MG63 (cell line): ENCODE data around the gene SEL1L3. TPM values are rescaled to one million over a fixed set of nuclear protein-coding genes. Genes with fewer than 3 reads are reported as not detected.

Source experiments
- DNase-seq: peaks from one replicate; pipeline ENCODE4 v3.0.0-alpha.2; 2020
- H3K27me3 ChIP-seq: fragments of 250-450 bp; sonication (Bioruptor Pico); 2 replicates; pipeline ENCODE4 v1.5.1; 2020; ENCODE audit warnings: mild to moderate bottlenecking, moderate library complexity
- H3K36me3 ChIP-seq: fragments of 250-450 bp; sonication (Bioruptor Pico); 2 replicates; pipeline ENCODE4 v1.5.1; 2020; ENCODE audit warnings: mild to moderate bottlenecking, moderate library complexity
- H3K4me3 ChIP-seq: fragments of 250-450 bp; sonication (Bioruptor Pico); 2 replicates; pipeline ENCODE4 v1.5.1; 2020; ENCODE audit warnings: mild to moderate bottlenecking, moderate library complexity
- H3K9me3 ChIP-seq: fragments of 250-450 bp; sonication (Bioruptor Pico); 2 replicates; pipeline ENCODE4 v1.5.1; 2020; ENCODE audit warnings: mild to moderate bottlenecking, moderate library complexity
- total RNA-seq: library from RNA; depleted of rRNA; stranded (reverse); fragments of >200 nt; shearing (Covaris generic); gene quantifications from 2 replicates; pipeline ENCODE4 v1.2.3, GENCODE V29; 2014; ENCODE audit warnings: low replicate concordance

SEL1L3 gene
- total RNA-seq, 1 experiment from 2014 or later: 37.6 TPM

- H3K9me3 ChIP-seq: no peaks in the 10 kb centered on the region
- H3K27me3 ChIP-seq: no peaks in the 10 kb centered on the region
- H3K4me3 ChIP-seq: no peak overlapping the region
- H3K36me3 ChIP-seq: no peaks in the 10 kb centered on the region; the same call in 1 of the 2 replicates
- DNase-seq: no peak
Observed at GRCh38 chr4:25863831-25864418, 1.1 kb upstream of the SEL1L3 start.

GRCh38 chr4:25863347-25863784, 578 bp upstream of the SEL1L3 start:
- Histone ChIP-seq H3K36me3 (no peaks in the 10 kb centered on the region; the same call in 1 of the 2 replicates), H3K9me3 (no peaks in the 10 kb centered on the region), H3K4me3 (no peak overlapping the region; the same call in 1 of the 2 replicates), H3K27me3 (no peaks in the 10 kb centered on the region)
- DNase-seq: no peak

- H3K36me3 ChIP-seq: no peaks in the 10 kb centered on the region; the same call in 1 of the 2 replicates
- peak; percentile 24 for DNase-seq
- H3K9me3 ChIP-seq: no peaks in the 10 kb centered on the region
- H3K4me3 ChIP-seq: peak overlapping the region; percentile 62
- no peaks in the 10 kb centered on the region for H3K27me3 ChIP-seq
Observed at GRCh38 chr4:25861951-25862410, 807 bp downstream of the SEL1L3 start.

GRCh38 chr4:25861280-25861950, 1.4 kb downstream of the SEL1L3 start:
- H3K36me3 ChIP-seq: no peaks in the 10 kb centered on the region; the same call in 1 of the 2 replicates
- no peak for DNase-seq
- no peaks in the 10 kb centered on the region for H3K27me3 ChIP-seq
- no peaks in the 10 kb centered on the region for H3K9me3 ChIP-seq
- H3K4me3 ChIP-seq: peak overlapping the region; percentile 62

- H3K4me3 ChIP-seq: no peak overlapping the region; the same call in none of the 2 replicates
Observed at GRCh38 chr4:25860586-25861279, 2.1 kb downstream of the SEL1L3 start.

GRCh38 chr4:25859429-25860148, 3.2 kb downstream of the SEL1L3 start:
- no peak for DNase-seq
- Histone ChIP-seq H3K9me3 (no peaks in the 10 kb centered on the region), H3K27me3 (no peaks in the 10 kb centered on the region), H3K36me3 (no peaks in the 10 kb centered on the region; the same call in 1 of the 2 replicates), H3K4me3 (no peak overlapping the region)

More at GRCh38 chr4:25860586-25861279, 2.1 kb downstream of the SEL1L3 start:
- no peaks in the 10 kb centered on the region; the same call in 1 of the 2 replicates for H3K36me3 ChIP-seq
- H3K27me3 ChIP-seq: no peaks in the 10 kb centered on the region
- no peak for DNase-seq
- H3K9me3 ChIP-seq: no peaks in the 10 kb centered on the region

GRCh38 chr4:25857851-25858400, 4.9 kb downstream of the SEL1L3 start:
- Histone ChIP-seq H3K36me3 (no peaks in the 10 kb centered on the region; the same call in 1 of the 2 replicates), H3K27me3 (no peaks in the 10 kb centered on the region), H3K4me3 (no peak overlapping the region), H3K9me3 (no peaks in the 10 kb centered on the region)
- DNase-seq: no peak

- no peak overlapping the region for H3K4me3 ChIP-seq
- H3K36me3 ChIP-seq: no peaks in the 10 kb centered on the region; the same call in 1 of the 2 replicates
- H3K9me3 ChIP-seq: no peaks in the 10 kb centered on the region
- H3K27me3 ChIP-seq: no peaks in the 10 kb centered on the region
- no peak for DNase-seq
Observed at GRCh38 chr4:25857403-25857802, 5.4 kb downstream of the SEL1L3 start.

- no peaks in the 10 kb centered on the region; the same call in 1 of the 2 replicates for H3K36me3 ChIP-seq
- no peak for DNase-seq
- H3K4me3 ChIP-seq: no peak overlapping the region
- H3K27me3 ChIP-seq: no peaks in the 10 kb centered on the region
- no peaks in the 10 kb centered on the region for H3K9me3 ChIP-seq
Observed at GRCh38 chr4:25856756-25857155, 6.0 kb downstream of the SEL1L3 start.

- Histone ChIP-seq H3K9me3 (no peaks in the 10 kb centered on the region), H3K36me3 (no peaks in the 10 kb centered on the region), H3K27me3 (no peaks in the 10 kb centered on the region), H3K4me3 (no peak overlapping the region)
- no peak for DNase-seq
Observed at GRCh38 chr4:25852103-25852502, 10.7 kb downstream of the SEL1L3 start.

GRCh38 chr4:25847329-25847728, 15.5 kb downstream of the SEL1L3 start:
- no peak overlapping the region for H3K4me3 ChIP-seq
- H3K27me3 ChIP-seq: no peaks in the 10 kb centered on the region
- H3K9me3 ChIP-seq: no peaks in the 10 kb centered on the region
- H3K36me3 ChIP-seq: no peaks in the 10 kb centered on the region
- no peak for DNase-seq

GRCh38 chr4:25845841-25846653, 16.7 kb downstream of the SEL1L3 start:
- Histone ChIP-seq H3K9me3 (no peaks in the 10 kb centered on the region), H3K36me3 (no peaks in the 10 kb centered on the region), H3K27me3 (no peaks in the 10 kb centered on the region), H3K4me3 (no peak overlapping the region)
- no peak for DNase-seq

- Histone ChIP-seq H3K4me3 (no peak overlapping the region), H3K36me3 (no peaks in the 10 kb centered on the region), H3K27me3 (no peaks in the 10 kb centered on the region), H3K9me3 (no peaks in the 10 kb centered on the region)
- no peak for DNase-seq
Observed at GRCh38 chr4:25844961-25845712, 17.7 kb downstream of the SEL1L3 start.

GRCh38 chr4:25843340-25844097, 19.3 kb downstream of the SEL1L3 start:
- H3K27me3 ChIP-seq: no peaks in the 10 kb centered on the region
- peaks cover 5% of the 10 kb centered on the region; the same call in 1 of the 2 replicates for H3K36me3 ChIP-seq
- DNase-seq: no peak
- H3K4me3 ChIP-seq: no peak overlapping the region
- H3K9me3 ChIP-seq: no peaks in the 10 kb centered on the region
